ENCODE data around the gene IL10RB.

Gene IL10RB

GRCh38 chr21:33291686-33292085, 25.5 kb downstream of the IL10RB start:
- H3K4me1 ChIP-seq (ENCODE audit: insufficient read depth, low read length): no peaks in the 10 kb centered on the region
- H3K27ac ChIP-seq (ENCODE audit: low read length): no peak overlapping the region
- no peak overlapping the region for H3K4me3 ChIP-seq (ENCODE audit: low read length)

GRCh38 chr21:33292724-33293123, 26.6 kb downstream of the IL10RB start:
- Histone ChIP-seq H3K36me3 (ENCODE audit: insufficient read depth, low read depth, low read length) (no peaks in the 10 kb centered on the region), H3K27ac (ENCODE audit: low read length) (no peak overlapping the region), H3K27me3 (ENCODE audit: insufficient read depth, low read length) (no peaks in the 10 kb centered on the region), H3K9ac (ENCODE audit: low read depth, low read length) (no peak overlapping the region), H3K9me3 (ENCODE audit: insufficient read depth, low read depth, low read length) (no peaks in the 10 kb centered on the region), H3K4me3 (ENCODE audit: low read length) (no peak overlapping the region), H3K4me1 (ENCODE audit: insufficient read depth, low read length) (no peaks in the 10 kb centered on the region)

More at GRCh38 chr21:33291686-33292085, 25.5 kb downstream of the IL10RB start:
- Histone ChIP-seq H3K9me3 (ENCODE audit: insufficient read depth, low read depth, low read length) (no peaks in the 10 kb centered on the region), H3K27me3 (ENCODE audit: insufficient read depth, low read length) (no peaks in the 10 kb centered on the region), H3K9ac (ENCODE audit: low read depth, low read length) (no peak overlapping the region), H3K36me3 (ENCODE audit: insufficient read depth, low read depth, low read length) (no peaks in the 10 kb centered on the region)

GRCh38 chr21:33293136-33293535, 27.0 kb downstream of the IL10RB start:
- no peaks in the 10 kb centered on the region for H3K27me3 ChIP-seq (ENCODE audit: insufficient read depth, low read length)
- H3K27ac ChIP-seq (ENCODE audit: low read length): no peak overlapping the region
- H3K36me3 ChIP-seq (ENCODE audit: insufficient read depth, low read depth, low read length): no peaks in the 10 kb centered on the region
- H3K4me1 ChIP-seq (ENCODE audit: insufficient read depth, low read length): no peaks in the 10 kb centered on the region
- H3K9ac ChIP-seq (ENCODE audit: low read depth, low read length): no peak overlapping the region
- H3K9me3 ChIP-seq (ENCODE audit: insufficient read depth, low read depth, low read length): no peaks in the 10 kb centered on the region
- no peak overlapping the region for H3K4me3 ChIP-seq (ENCODE audit: low read length)

DNA sequence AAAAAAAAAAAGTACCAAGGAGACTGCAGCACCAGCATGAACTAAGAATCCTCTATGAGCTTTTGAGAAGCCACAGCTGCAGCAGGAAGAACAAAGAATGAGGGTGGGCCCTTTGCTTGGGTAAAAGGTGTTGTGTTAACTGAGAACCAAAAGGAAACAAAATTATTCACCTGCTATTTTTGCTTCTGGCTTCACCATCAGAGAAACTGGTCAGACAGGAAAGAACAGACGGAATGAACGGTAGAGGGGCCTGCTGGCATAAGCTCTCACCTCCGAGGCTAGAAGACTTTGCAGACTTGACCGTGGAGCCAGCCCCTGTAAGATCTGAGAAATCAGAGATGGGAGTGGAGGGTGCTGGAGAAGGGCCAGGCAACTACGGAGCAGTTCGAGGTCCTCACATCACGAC, 27.6 kb downstream of the IL10RB start:
- H3K4me3 ChIP-seq (ENCODE audit: low read length): no peak overlapping the region
- no peak overlapping the region for H3K27ac ChIP-seq (ENCODE audit: low read length)
- no peaks in the 10 kb centered on the region for H3K27me3 ChIP-seq (ENCODE audit: insufficient read depth, low read length)
- no peaks in the 10 kb centered on the region for H3K4me1 ChIP-seq (ENCODE audit: insufficient read depth, low read length)
- no peaks in the 10 kb centered on the region for H3K36me3 ChIP-seq (ENCODE audit: insufficient read depth, low read depth, low read length)
- no peaks in the 10 kb centered on the region for H3K9me3 ChIP-seq (ENCODE audit: insufficient read depth, low read depth, low read length)
- no peak overlapping the region for H3K9ac ChIP-seq (ENCODE audit: low read depth, low read length)

DNA sequence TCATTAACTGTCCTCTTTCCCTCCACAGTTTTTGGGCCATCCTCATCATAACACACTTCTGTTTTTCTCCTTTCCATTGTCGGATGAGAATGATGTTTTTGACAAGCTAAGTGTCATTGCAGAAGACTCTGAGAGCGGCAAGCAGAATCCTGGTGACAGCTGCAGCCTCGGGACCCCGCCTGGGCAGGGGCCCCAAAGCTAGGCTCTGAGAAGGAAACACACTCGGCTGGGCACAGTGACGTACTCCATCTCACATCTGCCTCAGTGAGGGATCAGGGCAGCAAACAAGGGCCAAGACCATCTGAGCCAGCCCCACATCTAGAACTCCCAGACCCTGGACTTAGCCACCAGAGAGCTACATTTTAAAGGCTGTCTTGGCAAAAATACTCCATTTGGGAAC, 30.0 kb downstream of the IL10RB start:
- H3K4me3 ChIP-seq (ENCODE audit: low read length): no peak overlapping the region
- no peak overlapping the region for H3K9ac ChIP-seq (ENCODE audit: low read depth, low read length)
- H3K9me3 ChIP-seq (ENCODE audit: insufficient read depth, low read depth, low read length): no peaks in the 10 kb centered on the region
- H3K27me3 ChIP-seq (ENCODE audit: insufficient read depth, low read length): no peaks in the 10 kb centered on the region
- no peak overlapping the region for H3K27ac ChIP-seq (ENCODE audit: low read length)
- no peaks in the 10 kb centered on the region for H3K4me1 ChIP-seq (ENCODE audit: insufficient read depth, low read length)
- no peaks in the 10 kb centered on the region for H3K36me3 ChIP-seq (ENCODE audit: insufficient read depth, low read depth, low read length)

DNA sequence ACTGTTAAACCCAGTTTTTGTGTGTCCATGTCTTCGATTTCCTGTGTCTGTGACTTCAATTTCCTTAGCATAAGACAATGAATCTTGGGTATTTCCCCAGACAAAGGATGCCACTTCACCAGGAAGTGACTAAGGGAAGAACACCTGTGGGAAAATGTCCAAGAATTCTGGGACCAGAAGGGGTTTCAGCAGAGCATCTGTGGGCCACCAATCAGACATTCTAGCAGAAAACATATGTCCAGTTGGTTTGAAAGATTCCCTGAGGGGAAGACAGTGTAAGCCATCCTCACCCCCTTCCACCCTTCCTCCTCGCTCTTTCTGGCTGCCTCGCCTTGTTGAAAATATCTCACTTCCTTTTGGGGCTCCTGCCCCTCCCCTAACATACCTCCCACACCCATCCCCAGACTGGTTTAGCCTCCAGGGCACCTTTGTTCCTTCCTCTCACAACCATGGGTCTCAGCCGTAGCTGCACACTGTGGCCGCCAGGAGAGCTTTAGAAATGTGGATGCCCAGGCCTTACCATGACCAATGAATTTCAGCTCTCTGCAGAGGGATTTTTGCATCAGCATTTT, 33.1 kb downstream of the IL10RB start:
- no peaks in the 10 kb centered on the region for H3K4me1 ChIP-seq (ENCODE audit: insufficient read depth, low read length)
- no peaks in the 10 kb centered on the region for H3K27me3 ChIP-seq (ENCODE audit: insufficient read depth, low read length)
- H3K36me3 ChIP-seq (ENCODE audit: insufficient read depth, low read depth, low read length): no peaks in the 10 kb centered on the region
- no peak overlapping the region for H3K4me3 ChIP-seq (ENCODE audit: low read length)
- no peak overlapping the region for H3K9ac ChIP-seq (ENCODE audit: low read depth, low read length)
- H3K9me3 ChIP-seq (ENCODE audit: insufficient read depth, low read depth, low read length): no peaks in the 10 kb centered on the region
- no peak overlapping the region for H3K27ac ChIP-seq (ENCODE audit: low read length)

- Histone ChIP-seq H3K9me3 (ENCODE audit: insufficient read depth, low read depth, low read length) (no peaks in the 10 kb centered on the region), H3K27ac (ENCODE audit: low read length) (no peak overlapping the region), H3K4me1 (ENCODE audit: insufficient read depth, low read length) (no peaks in the 10 kb centered on the region), H3K36me3 (ENCODE audit: insufficient read depth, low read depth, low read length) (no peaks in the 10 kb centered on the region), H3K4me3 (ENCODE audit: low read length) (no peak overlapping the region), H3K9ac (ENCODE audit: low read depth, low read length) (no peak overlapping the region), H3K27me3 (ENCODE audit: insufficient read depth, low read length) (no peaks in the 10 kb centered on the region)
These were observed 34.8 kb downstream of the IL10RB start for GRCh38 chr21:33300701-33301631.

GRCh38 chr21:33301632-33302002, 35.5 kb downstream of the IL10RB start:
- Histone ChIP-seq H3K4me1 (ENCODE audit: insufficient read depth, low read length) (no peaks in the 10 kb centered on the region), H3K36me3 (ENCODE audit: insufficient read depth, low read depth, low read length) (no peaks in the 10 kb centered on the region), H3K9ac (ENCODE audit: low read depth, low read length) (no peak overlapping the region), H3K4me3 (ENCODE audit: low read length) (no peak overlapping the region), H3K27me3 (ENCODE audit: insufficient read depth, low read length) (no peaks in the 10 kb centered on the region), H3K27ac (ENCODE audit: low read length) (no peak overlapping the region), H3K9me3 (ENCODE audit: insufficient read depth, low read depth, low read length) (no peaks in the 10 kb centered on the region)

DNA sequence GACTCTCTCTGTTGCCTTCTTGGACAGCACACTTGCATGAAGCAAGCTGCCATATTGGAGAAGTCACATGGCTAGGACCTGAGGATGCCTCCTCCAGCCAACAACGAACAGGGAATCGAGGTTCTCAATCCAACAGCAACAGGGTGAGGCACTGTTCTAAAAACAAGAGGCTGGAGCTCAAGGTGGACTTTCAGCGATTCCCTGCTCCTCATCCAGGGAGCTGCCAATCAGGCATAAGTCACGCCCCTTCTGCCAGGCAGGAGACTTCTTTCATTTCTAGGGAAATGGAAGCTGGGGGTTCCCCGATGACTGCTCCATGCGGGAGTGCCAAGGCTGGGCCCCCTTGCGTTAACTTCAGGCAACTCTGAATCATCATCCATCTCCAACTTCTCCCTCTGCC, 35.9 kb downstream of the IL10RB start:
- Histone ChIP-seq H3K4me3 (ENCODE audit: low read length) (no peak overlapping the region), H3K4me1 (ENCODE audit: insufficient read depth, low read length) (no peaks in the 10 kb centered on the region), H3K9me3 (ENCODE audit: insufficient read depth, low read depth, low read length) (no peaks in the 10 kb centered on the region), H3K27ac (ENCODE audit: low read length) (no peak overlapping the region), H3K9ac (ENCODE audit: low read depth, low read length) (no peak overlapping the region), H3K27me3 (ENCODE audit: insufficient read depth, low read length) (no peaks in the 10 kb centered on the region), H3K36me3 (ENCODE audit: insufficient read depth, low read depth, low read length) (no peaks in the 10 kb centered on the region)

DNA sequence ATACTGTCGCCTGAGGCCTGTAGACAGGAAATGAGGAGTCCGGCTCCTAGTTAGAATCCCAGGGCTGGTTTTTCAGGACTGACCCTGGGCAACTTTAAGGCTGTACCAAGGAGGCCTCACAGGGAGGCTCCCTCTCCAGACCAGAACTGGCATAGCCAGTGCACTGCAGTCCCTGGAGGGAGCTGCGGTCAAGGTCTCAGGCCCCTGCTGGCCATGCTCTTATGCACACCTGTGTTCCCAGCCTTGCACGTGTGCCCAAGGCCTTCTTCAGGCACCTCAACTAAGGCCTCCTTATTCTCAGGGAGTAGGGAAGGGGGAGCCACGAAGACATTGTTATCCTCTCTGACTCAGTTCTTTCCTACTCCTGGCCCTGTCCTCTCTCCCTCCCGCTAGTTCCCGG, 36.6 kb downstream of the IL10RB start:
- no peaks in the 10 kb centered on the region for H3K9me3 ChIP-seq (ENCODE audit: insufficient read depth, low read depth, low read length)
- H3K4me3 ChIP-seq (ENCODE audit: low read length): no peak overlapping the region
- H3K36me3 ChIP-seq (ENCODE audit: insufficient read depth, low read depth, low read length): no peaks in the 10 kb centered on the region
- H3K9ac ChIP-seq (ENCODE audit: low read depth, low read length): no peak overlapping the region
- no peaks in the 10 kb centered on the region for H3K4me1 ChIP-seq (ENCODE audit: insufficient read depth, low read length)
- H3K27ac ChIP-seq (ENCODE audit: low read length): no peak overlapping the region
- H3K27me3 ChIP-seq (ENCODE audit: insufficient read depth, low read length): no peaks in the 10 kb centered on the region

- no peaks in the 10 kb centered on the region for H3K9me3 ChIP-seq (ENCODE audit: insufficient read depth, low read depth, low read length)
- H3K9ac ChIP-seq (ENCODE audit: low read depth, low read length): no peak overlapping the region
- no peaks in the 10 kb centered on the region for H3K36me3 ChIP-seq (ENCODE audit: insufficient read depth, low read depth, low read length)
- H3K27ac ChIP-seq (ENCODE audit: low read length): no peak overlapping the region
- H3K27me3 ChIP-seq (ENCODE audit: insufficient read depth, low read length): no peaks in the 10 kb centered on the region
- H3K4me1 ChIP-seq (ENCODE audit: insufficient read depth, low read length): no peaks in the 10 kb centered on the region
- H3K4me3 ChIP-seq (ENCODE audit: low read length): no peak overlapping the region
These were observed 39.1 kb downstream of the IL10RB start for GRCh38 chr21:33305344-33305671.

DNA sequence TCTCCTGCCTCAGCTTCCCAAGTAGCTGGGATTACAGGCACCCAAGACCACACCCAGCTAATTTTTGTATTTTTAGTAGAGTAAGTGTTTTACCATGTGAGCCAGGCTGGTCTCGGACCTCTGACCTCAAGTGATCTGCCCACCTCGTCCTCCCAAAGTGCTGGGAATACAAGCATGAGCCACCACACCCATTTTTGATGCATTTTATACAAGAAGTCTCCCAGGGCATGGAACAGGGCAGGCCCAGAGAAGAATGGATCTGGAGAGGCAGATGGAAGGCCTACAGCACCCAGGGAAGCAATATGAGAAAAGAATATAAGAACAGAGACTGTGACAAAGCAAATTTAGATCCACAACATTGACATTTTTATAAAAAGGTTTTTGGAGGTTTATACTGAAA, 39.8 kb downstream of the IL10RB start:
- Histone ChIP-seq H3K4me3 (ENCODE audit: low read length) (no peak overlapping the region), H3K9me3 (ENCODE audit: insufficient read depth, low read depth, low read length) (no peaks in the 10 kb centered on the region), H3K9ac (ENCODE audit: low read depth, low read length) (no peak overlapping the region), H3K4me1 (ENCODE audit: insufficient read depth, low read length) (no peaks in the 10 kb centered on the region), H3K36me3 (ENCODE audit: insufficient read depth, low read depth, low read length) (no peaks in the 10 kb centered on the region), H3K27ac (ENCODE audit: low read length) (no peak overlapping the region), H3K27me3 (ENCODE audit: insufficient read depth, low read length) (no peaks in the 10 kb centered on the region)
